ENCODE measurements around the gene GARRE1. TPM values are rescaled to one million over a fixed set of nuclear protein-coding genes. Genes with fewer than 3 reads are reported as not detected.
"Not testable (repeated sequence)": the region's sequence is repeated elsewhere in the genome, so short reads cannot be mapped to it uniquely, and the experiment has no call there.

Gene GARRE1
- total RNA-seq, 1 donor from 2014 or later, result 31.9 TPM

- no peak for TF ChIP-seq CTCF (IDR thresholded peaks at IDR 0.05; ENCODE audit: unreplicated experiment)
- no peaks in the 10 kb centered on the region for H3K9me3 Mint-ChIP-seq (ENCODE audit: low read depth)
- peak overlapping the region; percentile 81 for H3K27ac Mint-ChIP-seq
- no peak for DNase-seq (ENCODE audit: low spot score, unreplicated experiment)
- peaks cover 25% of the 10 kb centered on the region for H3K36me3 Mint-ChIP-seq (ENCODE audit: insufficient read depth)
- H3K4me1 Mint-ChIP-seq (ENCODE audit: low read depth), result no peaks in the 10 kb centered on the region
- no peak overlapping the region for H3K4me3 Mint-ChIP-seq (ENCODE audit: low read depth)
- no peaks in the 10 kb centered on the region for H3K27me3 Mint-ChIP-seq
Measured at GRCh38 chr19:34215006-34215665, 39.2 kb upstream of the GARRE1 start.

DNA sequence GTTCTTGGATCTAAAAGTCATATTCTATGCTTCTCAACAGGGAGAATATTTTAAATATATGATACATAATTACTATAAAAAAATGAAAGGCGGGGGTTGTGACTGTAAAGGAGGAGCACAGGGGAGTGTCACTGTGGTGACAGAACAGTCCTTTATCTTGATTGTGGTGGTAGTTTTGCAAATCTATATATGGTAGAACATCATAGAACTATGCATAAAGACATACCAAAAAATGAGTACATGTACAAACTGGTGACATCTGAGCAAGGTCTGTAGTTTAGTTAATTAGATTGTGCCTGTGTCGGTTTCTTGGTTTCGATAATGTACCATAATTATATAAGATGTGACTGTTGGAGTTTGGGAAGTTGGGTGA is 38.7 kb upstream of the GARRE1 start:
- Mint-ChIP-seq H3K27me3 (no peaks in the 10 kb centered on the region), H3K36me3 (ENCODE audit: insufficient read depth) (peaks cover 28% of the 10 kb centered on the region), H3K4me3 (ENCODE audit: low read depth) (no peak overlapping the region), H3K9me3 (ENCODE audit: low read depth) (no peaks in the 10 kb centered on the region), H3K4me1 (ENCODE audit: low read depth) (no peaks in the 10 kb centered on the region), H3K27ac (peak overlapping the region; percentile 81)
- TF ChIP-seq CTCF (IDR thresholded peaks at IDR 0.05; ENCODE audit: unreplicated experiment), result no peak
- no peak for DNase-seq (ENCODE audit: low spot score, unreplicated experiment)

GRCh38 chr19:34216745-34217219 is 37.6 kb upstream of the GARRE1 start:
- not testable (repeated sequence) for H3K27me3 Mint-ChIP-seq; H3K4me1 Mint-ChIP-seq (ENCODE audit: low read depth); H3K4me3 Mint-ChIP-seq (ENCODE audit: low read depth); DNase-seq (ENCODE audit: low spot score, unreplicated experiment); H3K9me3 Mint-ChIP-seq (ENCODE audit: low read depth)
- Mint-ChIP-seq H3K36me3 (ENCODE audit: insufficient read depth) (peaks cover 29% of the 10 kb centered on the region), H3K27ac (peak overlapping the region; percentile 52)

DNA sequence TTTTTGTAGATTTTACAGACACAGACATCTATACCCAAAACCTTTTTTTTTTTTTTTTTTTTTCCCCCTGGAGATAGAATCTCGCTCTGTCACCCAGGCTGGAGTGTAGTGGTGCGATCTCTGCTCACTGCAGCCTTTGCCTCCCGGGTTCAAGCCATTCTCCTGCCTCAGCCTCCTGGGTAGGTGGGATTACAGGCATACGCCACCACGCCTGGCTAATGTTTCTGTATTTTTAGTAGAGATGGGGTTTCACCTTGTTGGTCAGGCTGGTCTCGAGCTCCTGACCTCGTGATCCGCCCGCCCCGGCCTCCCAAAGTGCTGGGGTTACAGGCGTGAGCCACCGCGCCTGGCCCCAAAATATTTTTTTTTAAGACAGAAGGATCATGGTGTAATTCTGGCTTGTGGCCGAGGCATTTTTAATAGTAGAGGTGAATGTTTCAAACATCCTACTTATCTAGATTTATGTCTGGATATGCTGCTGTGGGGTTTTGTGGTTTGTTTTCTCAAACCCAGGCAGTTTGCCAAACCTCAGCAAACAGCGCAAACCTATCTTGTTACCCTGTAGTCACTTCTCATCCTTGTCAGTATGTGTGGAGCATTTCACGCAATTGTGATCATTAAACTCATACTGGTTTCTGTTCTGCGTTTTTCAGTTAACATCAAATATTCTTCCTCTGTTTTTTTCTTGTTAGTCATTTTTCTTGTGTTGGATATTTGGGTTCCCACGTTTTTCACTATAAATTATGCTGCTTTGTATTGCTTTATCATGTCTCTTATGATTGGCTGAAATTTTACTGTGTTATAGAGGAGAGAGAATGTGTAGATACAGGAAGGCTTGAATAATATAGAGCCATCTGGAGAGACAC is 36.2 kb upstream of the GARRE1 start:
- Mint-ChIP-seq H3K9me3 (ENCODE audit: low read depth) (no peaks in the 10 kb centered on the region), H3K27ac (no peak overlapping the region), H3K27me3 (no peaks in the 10 kb centered on the region), H3K36me3 (ENCODE audit: insufficient read depth) (peaks cover 31% of the 10 kb centered on the region), H3K4me1 (ENCODE audit: low read depth) (no peaks in the 10 kb centered on the region), H3K4me3 (ENCODE audit: low read depth) (no peak overlapping the region)
- DNase-seq (ENCODE audit: low spot score, unreplicated experiment), result no peak
- TF ChIP-seq CTCF (IDR thresholded peaks at IDR 0.05; ENCODE audit: unreplicated experiment), result no peak

DNA sequence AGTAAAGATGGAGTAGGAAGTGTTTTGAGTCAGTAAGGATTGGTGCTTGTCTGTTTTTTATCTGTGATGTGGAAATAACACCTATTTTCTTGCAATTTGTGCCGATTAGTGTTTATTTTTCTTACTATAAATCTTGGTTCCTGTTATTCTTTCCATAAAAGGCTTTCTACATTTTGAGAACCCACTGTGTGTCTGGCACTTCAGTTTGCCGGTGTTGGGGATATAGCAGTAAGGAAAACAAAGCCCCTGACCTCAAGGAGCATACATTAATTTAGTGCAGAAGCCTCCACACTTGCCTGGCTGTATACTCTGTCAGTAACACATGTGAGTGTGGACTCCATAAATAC is 35.6 kb upstream of the GARRE1 start:
- Mint-ChIP-seq H3K36me3 (ENCODE audit: insufficient read depth) (peaks cover 34% of the 10 kb centered on the region), H3K27me3 (no peaks in the 10 kb centered on the region), H3K27ac (no peak overlapping the region), H3K4me3 (ENCODE audit: low read depth) (no peak overlapping the region), H3K4me1 (ENCODE audit: low read depth) (no peaks in the 10 kb centered on the region), H3K9me3 (ENCODE audit: low read depth) (no peaks in the 10 kb centered on the region)
- DNase-seq (ENCODE audit: low spot score, unreplicated experiment), result no peak
- no peak for TF ChIP-seq CTCF (IDR thresholded peaks at IDR 0.05; ENCODE audit: unreplicated experiment)
